Stimulated activated CD8-positive, alpha-beta memory T cell treated with anti-CD3 and anti-CD28 coated beads, Interleukin-12 subunit alpha, Interleukin-12 subunit beta, amount 100 ng/mL, for 24 hours (primary cell): ENCODE data around the gene HOXC13.

ENCODE experiments used
- DNase-seq: peaks from one replicate; pipeline ENCODE4 v3.0.0-alpha.2; 2020; ENCODE audit errors: extremely low read depth

Gene HOXC13

GRCh38 chr12:53970451-53970850 lies 31.8 kb downstream of the HOXC13 start:
- DNase-seq = no peak

- DNase-seq = no peak
Measured at GRCh38 chr12:53971129-53971528, 32.5 kb downstream of the HOXC13 start.

- no peak for DNase-seq
Measured at GRCh38 chr12:53971686-53972085, 33.1 kb downstream of the HOXC13 start.

DNA sequence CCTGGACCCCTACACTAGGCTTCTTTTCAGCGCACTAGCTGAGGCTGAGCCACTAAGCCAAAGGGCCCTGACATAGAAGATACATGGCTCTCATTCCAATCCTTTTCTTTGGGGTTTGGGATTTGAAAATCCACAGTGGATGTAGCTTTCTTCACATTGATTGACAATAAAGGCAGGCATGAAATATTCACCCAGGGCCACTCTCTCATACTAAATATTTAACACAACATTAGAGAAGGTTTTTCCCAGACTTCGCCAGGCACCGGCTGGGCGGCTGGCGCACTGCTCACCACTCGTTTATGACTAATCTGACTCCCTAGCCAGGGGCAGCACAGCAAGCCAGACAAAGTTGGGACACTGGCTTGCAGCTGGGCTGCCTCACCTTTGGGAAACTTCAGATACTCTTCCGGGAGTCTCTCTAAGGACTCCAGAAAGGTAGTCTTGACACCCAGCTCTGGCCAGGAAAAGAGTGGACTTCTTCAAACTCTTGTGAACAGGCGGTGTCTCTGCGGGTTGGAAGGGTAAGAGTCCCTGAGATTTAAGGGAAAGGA lies 33.6 kb downstream of the HOXC13 start:
- DNase-seq = no peak

- no peak for DNase-seq
Measured at GRCh38 chr12:53972722-53973235, 34.1 kb downstream of the HOXC13 start, which contains the start of gene HOXC11. HOXC11 (plus strand) TSS chr12:53973126; CDS start chr12:53973242, 116 bp downstream.

DNA sequence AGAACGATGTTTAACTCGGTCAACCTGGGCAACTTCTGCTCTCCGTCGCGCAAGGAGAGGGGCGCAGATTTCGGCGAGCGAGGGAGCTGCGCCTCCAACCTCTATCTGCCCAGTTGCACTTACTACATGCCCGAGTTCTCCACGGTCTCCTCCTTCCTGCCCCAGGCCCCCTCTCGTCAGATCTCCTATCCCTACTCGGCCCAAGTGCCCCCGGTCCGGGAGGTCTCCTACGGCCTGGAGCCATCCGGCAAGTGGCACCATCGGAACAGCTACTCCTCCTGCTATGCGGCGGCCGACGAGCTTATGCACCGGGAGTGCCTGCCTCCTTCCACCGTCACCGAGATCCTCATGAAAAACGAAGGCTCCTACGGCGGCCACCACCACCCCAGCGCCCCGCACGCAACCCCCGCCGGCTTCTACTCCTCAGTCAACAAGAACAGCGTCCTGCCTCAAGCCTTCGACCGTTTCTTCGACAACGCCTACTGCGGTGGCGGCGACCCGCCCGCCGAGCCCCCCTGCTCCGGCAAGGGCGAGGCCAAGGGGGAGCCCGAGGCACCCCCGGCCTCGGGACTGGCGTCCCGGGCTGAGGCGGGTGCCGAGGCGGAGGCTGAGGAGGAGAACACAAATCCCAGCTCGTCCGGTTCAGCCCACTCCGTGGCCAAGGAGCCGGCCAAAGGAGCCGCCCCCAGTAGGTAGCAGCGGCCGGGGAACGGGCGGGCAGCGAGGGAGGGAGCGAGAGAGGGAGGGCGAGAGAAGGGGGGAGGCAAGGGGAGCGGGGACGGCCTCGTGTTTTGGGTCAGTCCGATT lies 34.8 kb downstream of the HOXC13 start:
- DNase-seq = no peak

- DNase-seq = no peak
Measured at GRCh38 chr12:53974084-53975063, 35.7 kb downstream of the HOXC13 start, which contains the start of gene HOTAIR. HOTAIR (minus strand) TSS chr12:53974954.

DNA sequence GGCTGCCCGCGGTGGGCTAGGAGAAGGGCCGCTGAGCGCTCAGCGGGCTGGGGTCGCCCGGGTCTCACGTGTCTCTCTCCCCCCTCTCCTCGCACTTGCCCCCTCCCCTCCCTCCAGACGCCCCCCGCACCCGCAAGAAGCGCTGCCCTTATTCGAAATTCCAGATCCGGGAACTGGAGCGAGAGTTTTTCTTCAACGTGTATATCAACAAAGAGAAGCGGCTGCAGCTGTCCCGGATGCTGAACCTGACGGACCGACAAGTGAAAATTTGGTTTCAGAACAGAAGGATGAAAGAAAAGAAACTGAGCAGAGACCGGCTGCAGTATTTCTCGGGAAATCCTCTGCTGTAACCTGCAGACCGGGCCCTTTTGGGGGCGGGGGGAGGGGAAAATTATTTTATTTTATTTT lies 36.4 kb downstream of the HOXC13 start:
- no peak for DNase-seq

DNA sequence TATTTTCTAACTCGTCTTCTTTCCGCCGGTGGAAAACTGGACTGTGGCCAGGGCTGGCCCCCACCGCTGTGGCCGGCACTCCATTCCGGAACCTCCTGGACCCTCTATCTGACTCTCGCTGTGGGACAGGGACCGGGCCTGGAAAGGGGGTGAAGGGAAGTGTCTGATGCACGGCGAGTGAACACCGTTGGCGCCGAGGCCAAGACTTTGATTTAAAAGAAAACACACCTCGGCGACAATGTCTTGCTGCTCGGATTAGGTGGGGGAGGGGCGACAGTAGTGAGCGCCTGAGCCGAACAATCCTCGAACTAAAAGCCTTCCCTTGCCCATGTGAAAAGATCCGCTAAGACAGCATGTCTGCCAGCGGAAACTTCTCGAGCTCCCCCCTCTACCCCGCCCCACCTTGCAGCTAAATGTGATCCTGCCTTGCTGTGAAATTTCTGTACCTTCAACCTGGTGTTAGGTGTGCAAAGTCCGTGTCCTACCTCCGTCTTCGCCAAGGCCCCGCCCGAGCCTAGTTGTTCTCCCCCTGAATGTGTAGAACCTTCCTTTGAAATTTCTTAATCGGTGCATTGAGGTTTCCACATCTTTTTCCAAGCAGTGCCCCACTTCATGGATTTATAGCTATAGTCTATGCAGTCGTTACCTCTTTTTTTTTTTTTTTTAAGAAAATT lies 37.0 kb downstream of the HOXC13 start:
- DNase-seq = no peak

GRCh38 chr12:53976172-53976822 lies 37.7 kb downstream of the HOXC13 start:
- DNase-seq = no peak

DNA sequence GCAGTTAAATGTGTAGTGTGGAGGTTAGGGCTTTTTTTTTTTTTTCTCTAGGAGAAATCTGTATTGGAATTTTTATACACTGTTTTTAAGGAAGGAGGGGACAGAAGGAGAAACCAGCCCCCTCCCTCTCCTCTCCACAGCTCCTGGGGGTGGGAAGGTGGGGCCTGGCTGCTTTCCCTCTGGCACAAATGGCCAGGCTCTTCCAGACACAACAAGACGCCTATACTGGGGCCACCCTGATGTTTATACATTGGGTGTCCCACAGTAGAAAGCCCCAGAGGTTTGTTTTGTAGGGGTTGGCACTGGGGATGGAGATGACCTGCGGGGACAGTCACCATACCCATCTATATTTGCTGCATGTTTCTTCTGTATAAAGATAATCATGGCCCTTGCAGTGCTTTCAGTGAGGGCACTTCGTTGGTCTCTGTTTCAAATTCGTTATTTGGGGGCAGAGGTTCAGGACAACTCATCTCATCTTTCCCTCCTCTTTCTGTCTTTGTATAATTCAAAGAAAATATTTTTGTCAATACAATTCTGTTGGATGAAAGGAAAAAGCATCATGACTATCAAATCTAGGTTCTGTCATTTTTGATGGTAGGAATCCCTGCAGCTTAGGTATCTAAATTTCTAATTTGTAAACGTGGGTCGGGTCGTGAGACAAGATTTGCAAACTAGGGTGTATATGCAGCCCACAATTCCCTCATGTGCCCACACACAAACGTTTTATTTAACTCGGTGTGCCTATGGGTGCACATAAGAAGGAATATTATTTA lies 38.4 kb downstream of the HOXC13 start:
- no peak for DNase-seq

- no peak for DNase-seq
Measured at GRCh38 chr12:53977596-53978445, 39.2 kb downstream of the HOXC13 start.

- DNase-seq = no peak
Measured at GRCh38 chr12:53978477-53979356, 40.1 kb downstream of the HOXC13 start.

GRCh38 chr12:53980104-53980801 lies 41.6 kb downstream of the HOXC13 start:
- no peak for DNase-seq

DNA sequence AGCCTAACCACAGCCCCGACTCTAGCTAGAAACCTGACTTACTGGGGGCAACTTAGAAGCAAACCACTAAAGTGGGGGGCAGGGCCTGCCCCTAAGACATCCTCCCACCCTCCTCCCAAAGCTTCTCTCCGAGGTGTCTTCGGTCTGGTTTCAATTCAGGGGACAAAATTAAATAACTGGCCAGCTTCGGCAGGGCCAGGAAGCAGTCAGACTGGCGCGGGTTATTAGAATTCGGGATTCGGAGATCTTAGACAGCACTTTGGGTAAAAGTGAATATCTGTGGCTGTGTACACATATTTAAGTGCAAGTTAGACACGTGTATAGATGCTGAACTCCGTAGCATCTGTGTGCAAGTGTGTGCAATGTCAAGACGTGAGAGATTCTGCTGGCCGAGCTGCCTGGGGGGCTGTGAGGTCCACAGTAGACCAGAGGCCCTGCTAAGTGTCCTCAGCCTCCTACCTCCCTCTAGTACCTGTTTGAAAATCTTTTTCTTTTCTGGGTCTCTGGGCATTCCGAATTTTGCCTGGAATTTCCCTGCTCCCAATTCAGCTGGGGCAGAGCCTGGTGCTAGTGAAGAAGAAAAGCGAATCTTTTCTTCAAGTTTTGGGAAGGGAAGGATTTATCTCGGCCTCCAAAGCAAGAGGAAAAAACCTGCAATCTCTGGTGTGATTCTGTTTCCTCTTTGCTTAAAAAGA lies 42.3 kb downstream of the HOXC13 start:
- no peak for DNase-seq

- no peak for DNase-seq
Measured at GRCh38 chr12:53981634-53982565, 43.3 kb downstream of the HOXC13 start.
